ENCODE data around the gene SEPTIN6.

DNA sequence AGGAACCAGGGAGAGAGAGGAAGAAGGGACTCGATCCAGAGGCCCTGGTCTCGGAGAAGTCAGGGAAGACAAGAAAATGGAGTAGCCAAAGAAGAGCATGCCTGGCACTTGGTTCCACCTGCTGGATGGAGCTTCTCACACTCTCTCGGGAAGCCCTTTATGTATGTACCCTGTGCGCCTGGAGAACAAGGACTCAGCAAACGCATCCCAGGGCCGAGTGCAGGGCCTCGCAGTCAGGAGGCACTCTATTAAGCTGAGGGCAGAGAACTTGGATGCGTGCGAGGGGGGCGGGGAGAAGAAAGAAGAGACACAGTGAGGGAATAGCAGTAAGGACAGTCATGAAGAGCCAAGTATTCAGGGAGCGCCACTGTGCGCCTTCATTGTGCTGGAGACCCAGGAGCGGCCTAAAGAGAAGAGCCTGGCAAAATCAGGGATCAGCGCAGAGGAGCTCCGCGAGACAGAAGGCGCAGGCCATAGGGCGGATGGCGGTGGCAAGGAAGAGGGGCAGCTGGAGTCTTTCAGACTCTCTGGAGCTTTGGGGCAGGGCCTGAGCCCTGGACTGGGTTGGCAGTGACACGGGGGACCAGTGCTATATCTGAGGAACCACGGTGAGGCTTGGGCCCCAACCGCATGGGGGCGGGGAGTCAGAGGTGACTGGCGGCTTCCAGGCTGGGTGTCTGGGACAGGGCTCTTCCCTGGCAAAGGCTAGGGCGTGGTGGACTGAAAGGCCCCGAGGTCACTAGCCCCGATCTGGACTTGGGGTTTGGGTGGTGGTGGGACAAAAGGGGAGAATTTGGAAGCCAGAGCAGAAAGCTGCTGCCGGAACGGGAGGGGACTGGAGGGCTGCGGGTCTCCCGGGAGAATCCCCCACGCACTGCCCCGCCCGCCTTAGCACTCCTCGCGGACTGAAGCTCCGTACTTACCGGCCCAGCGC lies 1.9 kb upstream of the SEPTIN6 start:
- TF ChIP-seq SIX1 (CRISPR knock-in tag; IDR thresholded peaks at IDR 0.05; ENCODE audit: borderline replicate concordance) (no peak), TFDP1 (CRISPR knock-in tag; IDR thresholded peaks at IDR 0.05; ENCODE audit: borderline replicate concordance) (no peak), MEIS1 (CRISPR knock-in tag; IDR thresholded peaks at IDR 0.05; ENCODE audit: borderline replicate concordance) (no peak), KLF6 (CRISPR knock-in tag; IDR thresholded peaks at IDR 0.05) (no peak), ZNF207 (IDR thresholded peaks at IDR 0.05; ENCODE audit: borderline replicate concordance) (no peak), CTCF (CRISPR knock-in tag; IDR thresholded peaks at IDR 0.05) (peak; percentile 51)
- TF ChIP-seq, protein P1, sequence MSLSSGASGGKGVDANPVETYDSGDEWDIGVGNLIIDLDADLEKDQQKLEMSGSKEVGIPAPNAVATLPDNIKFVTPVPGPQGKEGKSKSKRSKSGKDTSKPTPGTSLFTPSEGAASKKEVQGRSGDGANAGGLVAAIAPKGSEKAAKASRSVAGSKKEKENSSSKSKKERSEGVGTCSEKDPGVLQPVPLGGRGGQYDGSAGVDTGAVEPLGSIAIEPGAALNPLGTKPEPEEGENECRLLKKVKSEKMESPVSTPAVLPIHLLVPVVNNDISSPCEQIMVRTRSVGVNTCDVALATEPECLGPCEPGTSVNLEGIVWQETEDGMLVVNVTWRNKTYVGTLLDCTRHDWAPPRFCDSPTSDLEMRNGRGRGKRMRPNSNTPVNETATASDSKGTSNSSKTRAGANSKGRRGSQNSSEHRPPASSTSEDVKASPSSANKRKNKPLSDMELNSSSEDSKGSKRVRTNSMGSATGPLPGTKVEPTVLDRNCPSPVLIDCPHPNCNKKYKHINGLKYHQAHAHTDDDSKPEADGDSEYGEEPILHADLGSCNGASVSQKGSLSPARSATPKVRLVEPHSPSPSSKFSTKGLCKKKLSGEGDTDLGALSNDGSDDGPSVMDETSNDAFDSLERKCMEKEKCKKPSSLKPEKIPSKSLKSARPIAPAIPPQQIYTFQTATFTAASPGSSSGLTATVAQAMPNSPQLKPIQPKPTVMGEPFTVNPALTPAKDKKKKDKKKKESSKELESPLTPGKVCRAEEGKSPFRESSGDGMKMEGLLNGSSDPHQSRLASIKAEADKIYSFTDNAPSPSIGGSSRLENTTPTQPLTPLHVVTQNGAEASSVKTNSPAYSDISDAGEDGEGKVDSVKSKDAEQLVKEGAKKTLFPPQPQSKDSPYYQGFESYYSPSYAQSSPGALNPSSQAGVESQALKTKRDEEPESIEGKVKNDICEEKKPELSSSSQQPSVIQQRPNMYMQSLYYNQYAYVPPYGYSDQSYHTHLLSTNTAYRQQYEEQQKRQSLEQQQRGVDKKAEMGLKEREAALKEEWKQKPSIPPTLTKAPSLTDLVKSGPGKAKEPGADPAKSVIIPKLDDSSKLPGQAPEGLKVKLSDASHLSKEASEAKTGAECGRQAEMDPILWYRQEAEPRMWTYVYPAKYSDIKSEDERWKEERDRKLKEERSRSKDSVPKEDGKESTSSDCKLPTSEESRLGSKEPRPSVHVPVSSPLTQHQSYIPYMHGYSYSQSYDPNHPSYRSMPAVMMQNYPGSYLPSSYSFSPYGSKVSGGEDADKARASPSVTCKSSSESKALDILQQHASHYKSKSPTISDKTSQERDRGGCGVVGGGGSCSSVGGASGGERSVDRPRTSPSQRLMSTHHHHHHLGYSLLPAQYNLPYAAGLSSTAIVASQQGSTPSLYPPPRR (CRISPR knock-in tag; IDR thresholded peaks at IDR 0.05; ENCODE audit: borderline replicate concordance): no peak
- TF ChIP-seq, protein P2, sequence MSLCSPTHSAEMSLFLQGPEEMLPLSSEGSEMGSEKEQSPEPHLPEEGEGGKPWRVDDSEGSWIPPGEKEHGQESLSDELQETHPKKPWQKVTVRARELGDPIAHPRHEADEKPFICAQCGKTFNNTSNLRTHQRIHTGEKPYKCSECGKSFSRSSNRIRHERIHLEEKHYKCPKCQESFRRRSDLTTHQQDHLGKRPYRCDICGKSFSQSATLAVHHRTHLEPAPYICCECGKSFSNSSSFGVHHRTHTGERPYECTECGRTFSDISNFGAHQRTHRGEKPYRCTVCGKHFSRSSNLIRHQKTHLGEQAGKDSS (CRISPR knock-in tag; IDR thresholded peaks at IDR 0.05; ENCODE audit: borderline replicate concordance, low read depth): no peak

Data from HepG2 (cell line).